Trophoblast cell (in vitro differentiated cells and primary cell): ENCODE data around the gene NHLRC4.
A peak's percentile ranks its signal among the peaks of the same experiment; 100 is the strongest.

Experiments
- DNase-seq, 2 donors: peaks; one replicate each; pipeline ENCODE4 v3.0.0-alpha.2; 2016
- H2AFZ ChIP-seq: 2 replicates; pipeline ENCODE4 v1.6.1; 2013; ENCODE audit warnings: low read length, moderate library complexity, mild to moderate bottlenecking; ENCODE audit not compliant: insufficient read depth, poor library complexity
- H2AK5ac ChIP-seq: 2 replicates; pipeline ENCODE4 v1.6.1; 2013; ENCODE audit warnings: mild to moderate bottlenecking, low read length
- H2BK120ac ChIP-seq: 2 replicates; pipeline ENCODE4 v1.6.1; 2013; ENCODE audit warnings: low read length, mild to moderate bottlenecking, moderate library complexity; ENCODE audit not compliant: insufficient read depth, poor library complexity
- H2BK12ac ChIP-seq: 2 replicates; pipeline ENCODE4 v1.6.1; 2013; ENCODE audit warnings: mild to moderate bottlenecking, low read length, moderate library complexity
- H2BK5ac ChIP-seq: 2 replicates; pipeline ENCODE4 v1.6.1; 2013; ENCODE audit warnings: low read length, low read depth, moderate library complexity, mild to moderate bottlenecking; ENCODE audit not compliant: poor library complexity
- H3K14ac ChIP-seq: 2 replicates; pipeline ENCODE4 v1.6.1; 2013; ENCODE audit warnings: mild to moderate bottlenecking, low read length
- H3K18ac ChIP-seq: 2 replicates; pipeline ENCODE4 v1.6.1; 2013; ENCODE audit warnings: mild to moderate bottlenecking, low read length
- H3K23ac ChIP-seq: 2 replicates; pipeline ENCODE4 v1.6.1; 2013; ENCODE audit warnings: low read length
- H3K27ac ChIP-seq: 2 replicates; pipeline ENCODE4 v1.5.1; 2013; ENCODE audit warnings: low read depth, mild to moderate bottlenecking, inconsistent platforms, low read length, moderate library complexity
- H3K27me3 ChIP-seq: 2 replicates; pipeline ENCODE4 v1.6.1; 2013; ENCODE audit warnings: inconsistent platforms, mild to moderate bottlenecking, low read length, moderate library complexity; ENCODE audit not compliant: insufficient read depth
- H3K36me3 ChIP-seq, 2 experiments: 1 replicate in 1 of 2; 2 replicates in 1 of 2; pipeline ENCODE4 v1.6.1; 2013; ENCODE audit warnings: low read length in 2 of 2, mild to moderate bottlenecking in 2 of 2, moderate library complexity in 1 of 2; ENCODE audit not compliant: insufficient read depth in 2 of 2, control insufficient read depth in 1 of 2
- H3K4ac ChIP-seq: 2 replicates; pipeline ENCODE4 v1.6.1; 2013; ENCODE audit warnings: low read depth, mild to moderate bottlenecking, low read length, moderate library complexity
- H3K4me1 ChIP-seq, 2 experiments: 1 replicate in 1 of 2; 2 replicates in 1 of 2; pipeline ENCODE4 v1.6.1; 2013; ENCODE audit warnings: low read length in 2 of 2, mild to moderate bottlenecking in 2 of 2, moderate library complexity in 1 of 2; ENCODE audit not compliant: insufficient read depth in 2 of 2, control insufficient read depth in 1 of 2
- H3K4me2 ChIP-seq: 2 replicates; pipeline ENCODE4 v1.6.1; 2013; ENCODE audit warnings: inconsistent platforms, mild to moderate bottlenecking, low read length, moderate library complexity
- H3K4me3 ChIP-seq: 2 replicates; pipeline ENCODE4 v1.5.1; 2013; ENCODE audit warnings: mild to moderate bottlenecking, low read depth, low read length, inconsistent platforms
- H3K79me1 ChIP-seq: one replicate; pipeline ENCODE4 v1.6.1; 2013; ENCODE audit warnings: low read length
- H3K79me2 ChIP-seq: 2 replicates; pipeline ENCODE4 v1.6.1; 2013; ENCODE audit warnings: low read length, mild to moderate bottlenecking; ENCODE audit not compliant: control insufficient read depth, insufficient read depth, poor library complexity
- H3K9ac ChIP-seq: 2 replicates; pipeline ENCODE4 v1.6.1; 2013; ENCODE audit warnings: mild to moderate bottlenecking, low read length
- H3K9me3 ChIP-seq: 2 replicates; pipeline ENCODE4 v1.6.1; 2013; ENCODE audit warnings: low read depth, mild to moderate bottlenecking, control low read depth, inconsistent platforms, low read length; ENCODE audit not compliant: insufficient read depth
- H4K12ac ChIP-seq: 2 replicates; pipeline ENCODE4 v1.6.1; 2013; ENCODE audit warnings: low read depth, mild to moderate bottlenecking, low read length, moderate library complexity
- H4K8ac ChIP-seq: 2 replicates; pipeline ENCODE4 v1.6.1; 2013; ENCODE audit warnings: low read depth, mild to moderate bottlenecking, low read length, moderate library complexity
- H4K91ac ChIP-seq: one replicate; pipeline ENCODE4 v1.6.1; 2013; ENCODE audit warnings: low read depth, mild to moderate bottlenecking, low read length, moderate library complexity
- whole genome bisulfite sequencing: extraction: QIAGEN DNeasy Blood & Tissue Kit; methylation state at CpG from one replicate; pipeline ENCODE4 v1.1.7; 2013; ENCODE audit warnings: missing lambda C conversion rate; ENCODE audit not compliant: insufficient read length, insufficient coverage; ENCODE audit errors: extremely low coverage; 5-methylcytosine and 5-hydroxymethylcytosine counted together

Gene NHLRC4

GRCh38 chr16:564690-565418 lies 2.0 kb upstream of the NHLRC4 start:
- peaks cover 21% of the 10 kb centered on the region for H3K27me3 ChIP-seq
- H3K18ac ChIP-seq: no peak overlapping the region
- H3K79me1 ChIP-seq: peaks cover 9% of the 10 kb centered on the region
- peaks cover 28 to 30% of the 10 kb centered on the region in 2 experiments for H3K4me1 ChIP-seq
- H3K27ac ChIP-seq: no peak overlapping the region
- H4K91ac ChIP-seq: peak overlapping the region; percentile 21
- H3K4me3 ChIP-seq: no peak overlapping the region
- peaks cover 2% of the 10 kb centered on the region for H3K79me2 ChIP-seq
- H4K12ac ChIP-seq: no peak overlapping the region
- H3K9ac ChIP-seq: no peak overlapping the region
- no peak overlapping the region for H3K4ac ChIP-seq
- no peak overlapping the region for H4K8ac ChIP-seq
- peak overlapping the region; percentile 26 for H2AK5ac ChIP-seq
- H2BK120ac ChIP-seq: no peak overlapping the region
- no peak overlapping the region for H2BK5ac ChIP-seq
- no CpG with 5 or more reads among the region's 42 CpGs for WGBS
- no peak overlapping the region for H3K23ac ChIP-seq
- H2AFZ ChIP-seq: no peak overlapping the region
- no peak for DNase-seq
- H3K9me3 ChIP-seq: peaks cover 6% of the 10 kb centered on the region
- H2BK12ac ChIP-seq: no peak overlapping the region
- no peak overlapping the region for H3K4me2 ChIP-seq
- no peak overlapping the region for H3K14ac ChIP-seq
- no peaks in the 10 kb centered on the region for H3K36me3 ChIP-seq

GRCh38 chr16:565419-566330 lies 1.1 kb upstream of the NHLRC4 start:
- no peaks in the 10 kb centered on the region for H3K36me3 ChIP-seq
- H3K9ac ChIP-seq: no peak overlapping the region
- peak overlapping the region; percentile 39 for H2AK5ac ChIP-seq
- peak overlapping the region; percentile 74 for H4K91ac ChIP-seq
- peaks cover 3% of the 10 kb centered on the region for H3K79me2 ChIP-seq
- H3K4me2 ChIP-seq: no peak overlapping the region
- H3K4ac ChIP-seq: no peak overlapping the region
- no peak overlapping the region for H3K23ac ChIP-seq
- peaks cover 14% of the 10 kb centered on the region for H3K27me3 ChIP-seq
- no peak overlapping the region for H3K4me3 ChIP-seq
- no peak for DNase-seq
- H2AFZ ChIP-seq: peak overlapping the region; percentile 54
- H3K9me3 ChIP-seq: peaks cover 6% of the 10 kb centered on the region
- H2BK5ac ChIP-seq: no peak overlapping the region
- WGBS: no CpG with 5 or more reads among the region's 35 CpGs
- peak overlapping the region; percentile 74 for H4K8ac ChIP-seq
- H2BK12ac ChIP-seq: peak overlapping the region; percentile 61
- peaks cover 28 to 32% of the 10 kb centered on the region in 2 experiments for H3K4me1 ChIP-seq
- H3K14ac ChIP-seq: peak overlapping the region; percentile 28
- peak overlapping the region; percentile 20 for H3K18ac ChIP-seq
- H3K79me1 ChIP-seq: peaks cover 11% of the 10 kb centered on the region
- H2BK120ac ChIP-seq: no peak overlapping the region
- peak overlapping the region; percentile 22 for H4K12ac ChIP-seq
- no peak overlapping the region for H3K27ac ChIP-seq

GRCh38 chr16:567373-568256 lies 810 bp downstream of the NHLRC4 start:
- Histone ChIP-seq H3K9me3 (peaks cover 5% of the 10 kb centered on the region), H2AFZ (no peak overlapping the region), H3K27me3 (no peaks in the 10 kb centered on the region), H2AK5ac (peak overlapping the region; percentile 5), H3K27ac (no peak overlapping the region), H4K8ac (peak overlapping the region; percentile 51), H2BK5ac (no peak overlapping the region), H3K79me1 (peaks cover 11% of the 10 kb centered on the region), H4K12ac (peak overlapping the region; percentile 22), H3K79me2 (peaks cover 3% of the 10 kb centered on the region), H3K4me3 (no peak overlapping the region), H2BK12ac (peak overlapping the region; percentile 32), H3K14ac (no peak overlapping the region), H2BK120ac (no peak overlapping the region), H3K4me2 (no peak overlapping the region), H3K4me1 (peaks cover 30 to 37% of the 10 kb centered on the region in 2 experiments), H4K91ac (peak overlapping the region; percentile 39), H3K23ac (no peak overlapping the region), H3K36me3 (peaks cover 2 to 5% of the 10 kb centered on the region in 2 experiments), H3K9ac (no peak overlapping the region), H3K18ac (no peak overlapping the region), H3K4ac (no peak overlapping the region)
- WGBS: no CpG with 5 or more reads among the region's 35 CpGs
- DNase-seq: no peak
